MCF 10A (cell line): Measurements from ENCODE around the gene SYT11. TPM values are rescaled to one million over a fixed set of nuclear protein-coding genes. Genes with fewer than 3 reads are reported as not detected.
"Not testable (repeated sequence)": the region's sequence is repeated elsewhere in the genome, so short reads cannot be mapped to it uniquely, and the experiment has no call there.

Experiments used
- BruUV-seq: library from RNA; stranded (reverse); fragments of 400-500 nt; replicated peaks from 2 replicates; lab custom pipeline; 2021; lab: Mats Ljungman, UMichigan
- CTCF ChIA-PET: fragments of 300-600 bp; sonication (Branson Sonifier 250); formaldehyde crosslinking; extraction: SDS; loops from one replicate; lab custom pipeline; 2021; ENCODE audit warnings: antibody characterized with exemption, inconsistent platforms; lab: Yijun Ruan, JAX
- POLR2A ChIA-PET: fragments of 300-600, 350-650 bp; sonication (Branson Sonifier 250); formaldehyde crosslinking; extraction: SDS; loops from one replicate; lab custom pipeline; 2020; ENCODE audit warnings: antibody characterized with exemption, inconsistent platforms; lab: Yijun Ruan, JAX
- DNase-seq: peaks from one replicate; pipeline ENCODE4 v3.0.0-alpha.2; 2018; ENCODE audit not compliant: unreplicated experiment
- H3K27ac Mint-ChIP-seq: one replicate; pipeline ENCODE4 v1.8.0; 2022; ENCODE audit warnings: mild to moderate bottlenecking, low read depth, mixed read lengths; ENCODE audit not compliant: unreplicated experiment
- H3K27me3 Mint-ChIP-seq: one replicate; pipeline ENCODE4 v1.8.0; 2022; ENCODE audit warnings: mixed read lengths; ENCODE audit not compliant: insufficient read depth, unreplicated experiment
- H3K36me3 Mint-ChIP-seq: one replicate; pipeline ENCODE4 v1.8.0; 2022; ENCODE audit warnings: mild to moderate bottlenecking, moderate library complexity, mixed read lengths; ENCODE audit not compliant: insufficient read depth, unreplicated experiment
- H3K4me1 Mint-ChIP-seq: one replicate; pipeline ENCODE4 v1.8.0; 2022; ENCODE audit warnings: mixed read lengths; ENCODE audit not compliant: insufficient read depth, unreplicated experiment
- H3K4me3 Mint-ChIP-seq: one replicate; pipeline ENCODE4 v1.8.0; 2022; ENCODE audit warnings: mild to moderate bottlenecking, moderate library complexity, mixed read lengths; ENCODE audit not compliant: unreplicated experiment
- H3K9me3 Mint-ChIP-seq: one replicate; pipeline ENCODE4 v1.8.0; 2022; ENCODE audit warnings: mixed read lengths; ENCODE audit not compliant: unreplicated experiment
- CTCF ChIP-seq: fragments of 200-600 bp; IDR thresholded peaks from one replicate; pipeline ENCODE4 v1.8.0; 2022; ENCODE audit warnings: antibody characterized with exemption, mild to moderate bottlenecking; ENCODE audit not compliant: unreplicated experiment
- intact Hi-C: fragments of 100-400 bp; cut with micrococcal nuclease; formaldehyde crosslinking; loops from 2 replicates; pipeline ENCODE4 v1.14.1; 2022
- total RNA-seq: library from RNA; stranded (reverse); gene quantifications from 2 replicates; pipeline ENCODE4 v1.2.3, GENCODE V29; 2022

The SYT11 gene
- total RNA-seq, 1 experiment from 2014 or later, result 0.14 TPM

DNA sequence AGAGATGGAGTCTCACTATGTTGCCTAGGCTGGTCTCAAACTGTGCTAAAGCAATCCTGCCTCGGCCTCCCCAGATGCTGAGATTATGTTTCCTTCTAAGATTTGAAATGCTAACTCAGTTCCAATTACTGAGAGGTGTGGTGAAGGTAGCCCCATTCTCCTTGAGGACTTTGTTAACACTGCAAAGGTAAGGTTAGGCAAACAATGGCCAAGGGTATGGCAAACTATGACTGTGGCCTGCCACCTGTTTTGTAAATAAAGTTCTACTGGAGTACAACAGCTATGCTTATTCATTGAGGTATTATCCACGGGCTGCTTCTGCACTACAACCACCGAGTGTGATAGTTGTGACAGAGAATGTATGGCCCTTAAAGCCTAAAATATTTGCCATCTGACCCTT, 61.4 kb downstream of the SYT11 start:
- Mint-ChIP-seq H3K27ac (no peak overlapping the region), H3K4me1 (peaks cover 12% of the 10 kb centered on the region), H3K9me3 (no peaks in the 10 kb centered on the region), H3K4me3 (no peak overlapping the region), H3K36me3 (no peaks in the 10 kb centered on the region), H3K27me3 (no peaks in the 10 kb centered on the region)
- BruUV-seq, result TSS peak; percentile 3
- DNase-seq, result no peak
- intact Hi-C loops, result no loop called here
- CTCF ChIA-PET, result no interaction called here
- no peak for TF ChIP-seq CTCF
- POLR2A ChIA-PET, result interaction anchor here (0.6 to 15.2 kb wide), 3 partner anchors 8 to 23 kb away, joined by 3 to 203 read pairs (median 34); partner anchors contain the start of gene KHDC4

DNA sequence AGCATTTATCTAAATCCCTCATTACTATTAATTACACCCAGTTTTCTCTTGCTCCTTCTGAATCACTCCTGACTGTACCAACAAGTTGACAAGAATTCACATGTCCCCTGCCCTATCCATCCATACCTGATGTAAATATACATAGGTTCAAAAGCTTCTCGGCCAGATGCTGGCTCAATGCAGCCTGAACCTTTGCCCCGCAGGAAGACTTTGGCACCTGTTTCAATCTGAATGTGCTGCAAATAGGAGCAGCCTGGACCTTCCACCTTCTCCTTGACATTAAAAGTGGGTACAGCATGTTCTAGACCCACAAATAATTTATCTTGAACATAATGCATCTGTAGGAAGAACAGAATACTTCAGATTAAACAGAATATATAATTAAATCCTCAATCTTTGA, 66.1 kb downstream of the SYT11 start:
- H3K27ac Mint-ChIP-seq, result no peak overlapping the region
- POLR2A ChIA-PET, result interaction anchor here (0.9 to 5.1 kb wide), 3 partner anchors 12 to 68 kb away, joined by 3 to 34 read pairs (median 13); no protein-coding TSS in a partner anchor
- peaks cover 24% of the 10 kb centered on the region for H3K4me1 Mint-ChIP-seq
- H3K36me3 Mint-ChIP-seq, result no peaks in the 10 kb centered on the region
- TF ChIP-seq CTCF, result no peak
- CTCF ChIA-PET, result interaction anchor here (0.6 kb wide), 1 partner anchor 572 kb away, joined by 3 read pairs; no protein-coding TSS in a partner anchor
- DNase-seq, result no peak
- intact Hi-C loops, result no loop called here
- no TSS peak for BruUV-seq
- no peaks in the 10 kb centered on the region for H3K27me3 Mint-ChIP-seq
- no peaks in the 10 kb centered on the region for H3K9me3 Mint-ChIP-seq
- H3K4me3 Mint-ChIP-seq, result no peak overlapping the region

DNA sequence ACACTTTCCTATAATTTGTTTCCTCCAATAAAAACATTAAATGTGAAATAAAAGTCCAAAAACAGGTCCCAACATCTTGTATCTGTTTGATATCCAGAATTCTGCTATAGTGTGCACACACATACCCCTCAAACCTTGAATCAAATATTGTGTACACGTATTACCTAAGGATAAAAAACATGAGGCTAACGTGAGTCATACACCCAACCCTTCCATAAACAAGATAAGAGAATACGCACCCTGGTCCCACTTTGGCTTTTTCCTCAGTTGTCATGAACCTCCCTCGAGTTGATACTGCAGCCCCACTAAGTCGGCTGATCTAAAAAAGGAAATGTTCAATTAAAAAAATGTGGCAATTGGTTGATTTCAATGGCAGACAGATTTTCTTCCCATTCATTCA, 69.7 kb downstream of the SYT11 start:
- H3K4me3 Mint-ChIP-seq, result no peak overlapping the region
- ChIA-PET CTCF (interaction anchor here (1.7 kb wide), 1 partner anchor 55 kb away, joined by 4 read pairs; no protein-coding TSS in a partner anchor), POLR2A (interaction anchor here (1.3 to 6.8 kb wide), 5 partner anchors 9 to 50 kb away, joined by 4 to 294 read pairs (median 67); partner anchors contain the start of genes ARHGEF2 and RIT1)

GRCh38 chr1:155930725-155931124, 71.4 kb downstream of the SYT11 start:
- H3K27me3 Mint-ChIP-seq, intact Hi-C loops, DNase-seq, H3K9me3 Mint-ChIP-seq, H3K27ac Mint-ChIP-seq, H3K36me3 Mint-ChIP-seq, H3K4me3 Mint-ChIP-seq, BruUV-seq: not testable (repeated sequence)
- ChIA-PET CTCF (interaction anchor here (0.7 to 4.9 kb wide), 11 partner anchors 8 to 600 kb away, joined by 3 to 49 read pairs (median 4); partner anchors contain the start of genes ARHGEF2 and UBQLN4), POLR2A (interaction anchor here (0.6 to 6.8 kb wide), 19 partner anchors 10 to 796 kb away, joined by 3 to 294 read pairs (median 6); partner anchors contain the start of genes ARHGEF2, GON4L, LMNA and RIT1)
- H3K4me1 Mint-ChIP-seq, result peaks cover 43% of the 10 kb centered on the region

More for the DNA sequence above, 69.7 kb downstream of the SYT11 start:
- DNase-seq, result peak; percentile 62
- Mint-ChIP-seq H3K4me1 (peaks cover 47% of the 10 kb centered on the region), H3K27me3 (no peaks in the 10 kb centered on the region), H3K36me3 (no peaks in the 10 kb centered on the region), H3K9me3 (no peaks in the 10 kb centered on the region), H3K27ac (no peak overlapping the region)
- no TSS peak for BruUV-seq
- no peak for TF ChIP-seq CTCF
- intact Hi-C loops, result no loop called here
